ENCODE data around the gene OR52R1.

The OR52R1 gene

GRCh38 chr11:4804280-4804679, at the start of gene OR52R1:
TSS of gene OR52R1 (minus strand) at chr11:4804380. CDS start at chr11:4804380, 0 bp downstream.
- Histone ChIP-seq H3K27me3 (ENCODE audit: control insufficient read depth in 2 of 2, insufficient read depth in 2 of 2, low read length in 2 of 2) (no peaks in the 10 kb centered on the region), H3K4me1 (ENCODE audit: control insufficient read depth in 2 of 2, insufficient read depth in 2 of 2, low read length in 2 of 2) (no peaks in the 10 kb centered on the region), H3K9me3 (ENCODE audit: control insufficient read depth in 2 of 2, low read length in 2 of 2) (no peaks in the 10 kb centered on the region), H3K27ac (ENCODE audit: low read depth in 2 of 2, low read length in 2 of 2) (no peak within 1 kb of the TSS), H3K36me3 (ENCODE audit: control insufficient read depth in 2 of 2, insufficient read depth in 2 of 2, low read length in 2 of 2) (no peaks in the 10 kb centered on the region), H3K9ac (ENCODE audit: low read depth in 1 of 2, low read length in 2 of 2) (no peak within 1 kb of the TSS), H3K4me3 (ENCODE audit: low read length in 2 of 2) (no peak within 1 kb of the TSS)

DNA sequence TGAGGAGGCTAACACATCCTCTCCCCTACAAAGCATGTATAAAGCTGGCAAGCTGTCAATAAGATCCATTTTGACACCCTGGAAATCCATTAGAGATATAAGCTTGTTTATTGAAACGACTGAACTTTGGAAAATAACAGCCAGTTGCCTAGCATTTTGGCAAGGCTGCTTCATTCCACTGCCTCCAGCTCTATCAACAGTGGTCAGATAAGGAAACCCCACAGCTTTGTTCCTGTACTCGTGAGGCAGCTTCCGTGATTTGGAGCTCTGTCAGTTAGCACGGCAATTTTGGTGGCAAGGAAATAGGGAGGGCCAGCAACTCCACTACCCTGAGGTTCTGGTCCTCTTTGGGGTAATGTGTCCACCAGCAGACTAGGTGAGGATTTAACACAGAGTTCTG, 46.9 kb upstream of the OR52R1 start:
- no peaks in the 10 kb centered on the region for H3K27me3 ChIP-seq (ENCODE audit: control insufficient read depth in 2 of 2, insufficient read depth in 2 of 2, low read length in 2 of 2)
- no peaks in the 10 kb centered on the region for H3K36me3 ChIP-seq (ENCODE audit: control insufficient read depth in 2 of 2, insufficient read depth in 2 of 2, low read length in 2 of 2)
- no peak overlapping the region for H3K27ac ChIP-seq (ENCODE audit: low read depth in 2 of 2, low read length in 2 of 2)
- no peaks in the 10 kb centered on the region for H3K9me3 ChIP-seq (ENCODE audit: control insufficient read depth in 2 of 2, low read length in 2 of 2)
- no peaks in the 10 kb centered on the region for H3K4me1 ChIP-seq (ENCODE audit: control insufficient read depth in 2 of 2, insufficient read depth in 2 of 2, low read length in 2 of 2)
- H3K9ac ChIP-seq (ENCODE audit: low read depth in 1 of 2, low read length in 2 of 2) = no peak overlapping the region
- H3K4me3 ChIP-seq (ENCODE audit: low read length in 2 of 2) = no peak overlapping the region

DNA sequence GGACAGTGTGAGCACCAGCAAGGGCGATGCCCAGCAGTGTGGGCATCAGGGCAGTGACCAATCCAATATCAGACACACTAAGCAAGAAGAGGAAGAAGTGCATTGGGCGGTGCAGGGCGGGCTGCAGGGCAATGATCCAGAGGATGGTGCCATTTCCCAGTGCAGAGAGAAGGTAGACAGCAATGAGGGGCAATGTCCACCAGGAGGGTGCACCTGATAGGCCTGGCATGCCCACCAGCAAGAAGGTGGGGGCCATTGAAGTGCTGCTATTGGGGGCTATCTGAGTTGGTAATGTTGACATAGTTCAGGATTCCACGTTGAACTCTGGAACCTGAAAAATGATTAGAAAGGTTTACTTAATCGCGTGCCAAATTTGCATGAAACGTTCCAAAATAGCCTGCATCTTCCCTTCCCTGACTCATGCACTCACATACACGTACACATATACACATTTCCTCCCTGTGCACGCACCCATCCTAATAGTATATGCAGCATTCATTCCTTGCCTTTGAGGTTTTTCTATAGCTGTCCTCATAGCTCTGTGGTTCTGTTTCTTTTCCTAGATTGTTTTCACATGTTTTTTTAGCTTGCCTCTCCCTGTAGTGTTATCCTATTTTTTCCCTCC, 44.8 kb upstream of the OR52R1 start, which contains the start of gene OR51S1:
TSS of gene OR51S1 (minus strand) at position 301 of the 625 bp plus-strand sequence. CDS start at position 301, 0 bp downstream.
- Histone ChIP-seq H3K9me3 (ENCODE audit: control insufficient read depth in 2 of 2, low read length in 2 of 2) (no peaks in the 10 kb centered on the region), H3K27ac (ENCODE audit: low read depth in 2 of 2, low read length in 2 of 2) (no peak within 1 kb of the TSS), H3K9ac (ENCODE audit: low read depth in 1 of 2, low read length in 2 of 2) (no peak within 1 kb of the TSS), H3K36me3 (ENCODE audit: control insufficient read depth in 2 of 2, insufficient read depth in 2 of 2, low read length in 2 of 2) (no peaks in the 10 kb centered on the region), H3K4me3 (ENCODE audit: low read length in 2 of 2) (no peak within 1 kb of the TSS), H3K4me1 (ENCODE audit: control insufficient read depth in 2 of 2, insufficient read depth in 2 of 2, low read length in 2 of 2) (no peaks in the 10 kb centered on the region), H3K27me3 (ENCODE audit: control insufficient read depth in 2 of 2, insufficient read depth in 2 of 2, low read length in 2 of 2) (no peaks in the 10 kb centered on the region)

DNA sequence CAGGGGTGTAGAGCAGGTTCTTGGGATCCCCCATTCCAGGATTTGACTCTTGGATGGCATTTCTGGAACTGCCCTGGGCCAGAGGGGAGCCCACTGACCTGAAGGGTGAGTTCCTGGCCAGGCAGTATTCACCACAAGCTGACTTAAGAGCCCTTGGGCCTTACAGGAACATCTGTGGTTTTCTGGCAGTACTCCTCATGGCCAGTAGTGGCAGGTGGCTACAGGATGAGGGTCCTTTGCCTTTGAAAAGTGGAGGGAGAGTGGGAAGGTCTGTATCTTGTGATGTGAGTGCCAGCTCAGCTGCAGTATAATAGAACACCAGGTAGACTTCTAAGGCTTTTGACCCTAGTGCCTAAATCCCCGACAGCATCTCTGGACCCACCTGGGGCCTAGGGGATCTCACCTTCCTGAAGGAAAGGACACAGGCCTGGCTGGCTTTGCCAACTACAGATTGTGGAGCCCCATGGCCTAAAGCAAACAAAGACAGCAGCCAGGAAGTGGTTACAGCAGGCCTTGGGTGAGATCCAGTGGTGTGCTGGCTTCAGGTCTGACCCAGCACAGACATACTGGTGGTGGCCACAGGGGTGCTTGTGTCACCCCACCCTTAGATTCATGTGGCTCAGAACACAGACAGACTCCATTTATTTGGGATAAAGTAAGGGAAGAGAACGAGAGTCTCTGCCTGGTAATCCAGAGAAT, 35.8 kb upstream of the OR52R1 start:
- no peak overlapping the region for H3K27ac ChIP-seq (ENCODE audit: low read depth in 2 of 2, low read length in 2 of 2)
- H3K36me3 ChIP-seq (ENCODE audit: control insufficient read depth in 2 of 2, insufficient read depth in 2 of 2, low read length in 2 of 2) = no peaks in the 10 kb centered on the region
- no peaks in the 10 kb centered on the region for H3K4me1 ChIP-seq (ENCODE audit: control insufficient read depth in 2 of 2, insufficient read depth in 2 of 2, low read length in 2 of 2)
- H3K9ac ChIP-seq (ENCODE audit: low read depth in 1 of 2, low read length in 2 of 2) = no peak overlapping the region
- no peak overlapping the region for H3K4me3 ChIP-seq (ENCODE audit: low read length in 2 of 2)
- no peaks in the 10 kb centered on the region for H3K9me3 ChIP-seq (ENCODE audit: control insufficient read depth in 2 of 2, low read length in 2 of 2)
- H3K27me3 ChIP-seq (ENCODE audit: control insufficient read depth in 2 of 2, insufficient read depth in 2 of 2, low read length in 2 of 2) = no peaks in the 10 kb centered on the region

DNA sequence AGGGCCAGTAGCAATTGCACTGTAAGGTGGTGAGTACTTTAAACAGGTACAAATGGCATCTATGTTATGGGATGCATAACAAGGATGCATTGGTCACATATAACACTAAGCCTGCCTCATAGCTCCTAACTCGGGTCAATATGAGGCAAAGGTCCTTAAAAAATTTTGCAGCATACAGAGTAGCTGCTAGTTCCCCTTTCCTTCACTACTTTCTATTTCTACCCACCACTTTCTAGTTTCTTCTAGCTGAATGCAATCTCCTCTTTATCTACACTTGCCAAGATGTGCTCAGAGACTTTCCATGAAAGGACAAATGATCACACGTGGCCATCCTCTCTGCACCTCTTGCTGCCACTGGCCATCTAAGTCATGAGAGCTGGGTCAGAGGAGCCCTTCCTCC, 26.7 kb upstream of the OR52R1 start:
- no peaks in the 10 kb centered on the region for H3K36me3 ChIP-seq (ENCODE audit: control insufficient read depth in 2 of 2, insufficient read depth in 2 of 2, low read length in 2 of 2)
- no peaks in the 10 kb centered on the region for H3K9me3 ChIP-seq (ENCODE audit: control insufficient read depth in 2 of 2, low read length in 2 of 2)
- H3K27me3 ChIP-seq (ENCODE audit: control insufficient read depth in 2 of 2, insufficient read depth in 2 of 2, low read length in 2 of 2) = no peaks in the 10 kb centered on the region
- no peak overlapping the region for H3K9ac ChIP-seq (ENCODE audit: low read depth in 1 of 2, low read length in 2 of 2)
- H3K27ac ChIP-seq (ENCODE audit: low read depth in 2 of 2, low read length in 2 of 2) = no peak overlapping the region
- no peaks in the 10 kb centered on the region for H3K4me1 ChIP-seq (ENCODE audit: control insufficient read depth in 2 of 2, insufficient read depth in 2 of 2, low read length in 2 of 2)
- H3K4me3 ChIP-seq (ENCODE audit: low read length in 2 of 2) = no peak overlapping the region

DNA sequence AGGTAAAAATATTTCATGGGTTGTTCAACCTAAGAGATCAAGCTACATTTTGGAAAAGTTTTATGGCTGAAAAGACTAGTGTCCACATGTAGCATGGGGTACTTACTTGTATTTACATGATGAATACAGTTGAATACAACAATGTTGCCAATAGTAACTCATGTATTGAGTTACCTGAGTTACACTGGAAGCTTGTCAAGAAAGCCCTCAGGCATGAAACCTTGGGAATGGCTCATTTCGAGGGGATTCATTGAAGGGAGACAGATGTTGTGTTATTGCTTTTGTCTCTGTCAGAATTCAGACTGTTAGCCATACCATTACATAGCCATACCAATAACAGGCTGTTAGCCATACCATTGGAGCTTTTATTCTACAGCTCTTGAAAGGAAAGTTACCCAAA, 26.2 kb upstream of the OR52R1 start:
- no peaks in the 10 kb centered on the region for H3K9me3 ChIP-seq (ENCODE audit: control insufficient read depth in 2 of 2, low read length in 2 of 2)
- H3K36me3 ChIP-seq (ENCODE audit: control insufficient read depth in 2 of 2, insufficient read depth in 2 of 2, low read length in 2 of 2) = no peaks in the 10 kb centered on the region
- H3K4me3 ChIP-seq (ENCODE audit: low read length in 2 of 2) = no peak overlapping the region
- H3K4me1 ChIP-seq (ENCODE audit: control insufficient read depth in 2 of 2, insufficient read depth in 2 of 2, low read length in 2 of 2) = no peaks in the 10 kb centered on the region
- no peak overlapping the region for H3K27ac ChIP-seq (ENCODE audit: low read depth in 2 of 2, low read length in 2 of 2)
- no peaks in the 10 kb centered on the region for H3K27me3 ChIP-seq (ENCODE audit: control insufficient read depth in 2 of 2, insufficient read depth in 2 of 2, low read length in 2 of 2)
- no peak overlapping the region for H3K9ac ChIP-seq (ENCODE audit: low read depth in 1 of 2, low read length in 2 of 2)

DNA sequence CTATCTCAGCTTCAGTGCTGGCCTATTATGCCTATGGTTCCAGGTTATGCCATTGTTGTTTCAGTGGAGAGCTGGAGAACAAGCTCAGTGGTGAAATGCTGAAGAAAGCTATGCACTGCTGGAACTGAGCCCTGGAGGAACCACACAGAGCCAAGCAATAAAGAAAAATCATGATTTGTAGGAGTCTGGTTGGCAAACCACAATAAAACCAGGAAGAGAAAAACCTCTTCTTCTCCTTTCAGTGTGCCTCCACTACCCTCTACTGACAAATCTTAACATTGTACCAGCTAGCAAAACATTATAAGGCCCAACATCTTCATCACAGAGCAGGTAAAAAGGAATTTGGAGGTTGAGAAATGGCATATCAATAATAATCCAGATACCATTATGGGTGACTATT, 22.2 kb upstream of the OR52R1 start:
- Histone ChIP-seq H3K27ac (ENCODE audit: low read depth in 2 of 2, low read length in 2 of 2) (no peak overlapping the region), H3K27me3 (ENCODE audit: control insufficient read depth in 2 of 2, insufficient read depth in 2 of 2, low read length in 2 of 2) (no peaks in the 10 kb centered on the region), H3K4me3 (ENCODE audit: low read length in 2 of 2) (no peak overlapping the region), H3K9ac (ENCODE audit: low read depth in 1 of 2, low read length in 2 of 2) (no peak overlapping the region), H3K4me1 (ENCODE audit: control insufficient read depth in 2 of 2, insufficient read depth in 2 of 2, low read length in 2 of 2) (no peaks in the 10 kb centered on the region), H3K9me3 (ENCODE audit: control insufficient read depth in 2 of 2, low read length in 2 of 2) (no peaks in the 10 kb centered on the region), H3K36me3 (ENCODE audit: control insufficient read depth in 2 of 2, insufficient read depth in 2 of 2, low read length in 2 of 2) (no peaks in the 10 kb centered on the region)

- Histone ChIP-seq H3K36me3 (ENCODE audit: control insufficient read depth in 2 of 2, insufficient read depth in 2 of 2, low read length in 2 of 2) (no peaks in the 10 kb centered on the region), H3K9me3 (ENCODE audit: control insufficient read depth in 2 of 2, low read length in 2 of 2) (no peaks in the 10 kb centered on the region), H3K4me3 (ENCODE audit: low read length in 2 of 2) (no peak overlapping the region), H3K27ac (ENCODE audit: low read depth in 2 of 2, low read length in 2 of 2) (no peak overlapping the region), H3K27me3 (ENCODE audit: control insufficient read depth in 2 of 2, insufficient read depth in 2 of 2, low read length in 2 of 2) (no peaks in the 10 kb centered on the region), H3K9ac (ENCODE audit: low read depth in 1 of 2, low read length in 2 of 2) (no peak overlapping the region), H3K4me1 (ENCODE audit: control insufficient read depth in 2 of 2, insufficient read depth in 2 of 2, low read length in 2 of 2) (no peaks in the 10 kb centered on the region)
Observed at GRCh38 chr11:4825132-4825531, 21.0 kb upstream of the OR52R1 start.

- no peaks in the 10 kb centered on the region for H3K27me3 ChIP-seq (ENCODE audit: control insufficient read depth in 2 of 2, insufficient read depth in 2 of 2, low read length in 2 of 2)
- H3K36me3 ChIP-seq (ENCODE audit: control insufficient read depth in 2 of 2, insufficient read depth in 2 of 2, low read length in 2 of 2) = no peaks in the 10 kb centered on the region
- H3K9me3 ChIP-seq (ENCODE audit: control insufficient read depth in 2 of 2, low read length in 2 of 2) = no peaks in the 10 kb centered on the region
- no peak within 1 kb of the TSS for H3K9ac ChIP-seq (ENCODE audit: low read depth in 1 of 2, low read length in 2 of 2)
- H3K4me3 ChIP-seq (ENCODE audit: low read length in 2 of 2) = no peak within 1 kb of the TSS
- H3K27ac ChIP-seq (ENCODE audit: low read depth in 2 of 2, low read length in 2 of 2) = no peak within 1 kb of the TSS
- no peaks in the 10 kb centered on the region for H3K4me1 ChIP-seq (ENCODE audit: control insufficient read depth in 2 of 2, insufficient read depth in 2 of 2, low read length in 2 of 2)
Observed at GRCh38 chr11:4821021-4821420, 16.8 kb upstream of the OR52R1 start, which contains the start of gene OR51F2. TSS of gene OR51F2 (plus strand) at chr11:4821321. CDS start at chr11:4821422, 101 bp downstream.

GRCh38 chr11:4809246-4809645, 5.1 kb upstream of the OR52R1 start:
- Histone ChIP-seq H3K27ac (ENCODE audit: low read depth in 2 of 2, low read length in 2 of 2) (no peak overlapping the region), H3K9ac (ENCODE audit: low read depth in 1 of 2, low read length in 2 of 2) (no peak overlapping the region), H3K4me1 (ENCODE audit: control insufficient read depth in 2 of 2, insufficient read depth in 2 of 2, low read length in 2 of 2) (no peaks in the 10 kb centered on the region), H3K36me3 (ENCODE audit: control insufficient read depth in 2 of 2, insufficient read depth in 2 of 2, low read length in 2 of 2) (no peaks in the 10 kb centered on the region), H3K27me3 (ENCODE audit: control insufficient read depth in 2 of 2, insufficient read depth in 2 of 2, low read length in 2 of 2) (no peaks in the 10 kb centered on the region), H3K9me3 (ENCODE audit: control insufficient read depth in 2 of 2, low read length in 2 of 2) (no peaks in the 10 kb centered on the region), H3K4me3 (ENCODE audit: low read length in 2 of 2) (no peak overlapping the region)

All from mucosa of rectum (tissue), 2 donors.